D341Med (cell line): ENCODE results near the gene PPL.
"Not testable (repeated sequence)": the region's sequence is repeated elsewhere in the genome, so short reads cannot be mapped to it uniquely, and the experiment has no call there.

Experiments
- DNase-seq: peaks from one replicate; pipeline ENCODE4 v3.0.0; 2012; ENCODE audit warnings: low spot score

Gene PPL

DNA sequence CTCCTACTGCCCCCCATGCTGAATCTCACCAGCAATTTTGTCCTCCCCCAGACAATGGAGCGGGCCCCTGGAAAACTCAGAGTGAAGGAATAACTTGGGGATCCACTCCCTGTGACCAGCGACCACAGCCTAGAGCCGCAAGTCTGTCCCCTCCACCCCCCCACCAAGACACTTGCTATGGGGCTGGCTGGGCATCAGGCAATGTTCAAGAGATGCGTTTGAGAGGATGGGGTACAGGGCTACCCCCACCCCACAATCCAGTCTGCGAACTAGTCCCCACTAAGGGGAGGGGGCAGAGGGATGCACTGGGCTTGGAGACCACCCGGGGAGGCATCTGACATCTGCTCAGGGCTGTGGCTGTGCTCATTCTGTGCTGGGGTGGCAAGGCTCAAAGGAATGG lies 2.4 kb downstream of the PPL start:
- no peak for DNase-seq

DNA sequence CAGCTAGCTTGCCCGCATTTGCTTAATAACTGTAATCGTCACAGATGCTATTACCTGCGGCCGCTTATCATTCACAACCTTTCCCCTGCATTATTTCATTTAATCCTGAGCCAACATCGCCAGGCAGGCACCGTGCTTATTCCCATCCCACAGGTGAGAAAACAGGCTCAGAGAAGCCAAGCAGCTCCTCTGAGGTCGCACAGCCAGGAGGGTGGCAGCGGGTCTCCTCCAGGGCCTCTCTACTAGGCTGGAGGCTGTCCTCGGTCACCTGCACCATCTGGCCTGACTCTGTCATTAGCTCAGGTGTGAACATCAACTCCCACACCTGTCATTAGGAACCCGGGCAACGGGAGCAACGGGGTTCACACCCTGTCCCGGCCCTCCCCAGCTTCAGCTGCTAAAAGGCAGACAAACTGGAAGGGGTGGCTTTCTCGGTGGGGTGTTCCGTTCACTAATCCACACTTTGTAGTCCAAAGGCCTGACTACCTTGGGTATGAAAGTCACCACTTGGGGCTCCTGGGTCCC lies 3.0 kb downstream of the PPL start:
- DNase-seq = no peak

DNA sequence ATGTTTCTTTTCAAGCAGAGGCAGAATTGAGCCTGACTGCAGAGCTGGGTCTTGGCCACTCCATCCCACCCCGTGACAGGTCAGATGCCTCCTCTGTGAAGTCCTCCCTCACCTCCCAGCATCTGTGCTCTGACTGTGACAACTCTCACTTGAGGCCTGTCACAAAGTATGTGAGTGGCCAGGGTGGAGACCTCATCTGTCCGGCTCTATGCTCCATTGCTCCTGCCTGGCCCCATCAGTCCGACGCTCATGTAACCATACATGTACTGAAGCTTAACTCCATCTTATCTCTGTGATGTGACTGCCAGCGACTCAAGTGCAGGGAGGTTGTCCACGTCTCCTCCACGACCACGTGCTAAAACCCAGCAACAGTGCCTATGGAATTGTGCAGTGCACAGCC lies 3.5 kb downstream of the PPL start:
- DNase-seq = no peak

DNA sequence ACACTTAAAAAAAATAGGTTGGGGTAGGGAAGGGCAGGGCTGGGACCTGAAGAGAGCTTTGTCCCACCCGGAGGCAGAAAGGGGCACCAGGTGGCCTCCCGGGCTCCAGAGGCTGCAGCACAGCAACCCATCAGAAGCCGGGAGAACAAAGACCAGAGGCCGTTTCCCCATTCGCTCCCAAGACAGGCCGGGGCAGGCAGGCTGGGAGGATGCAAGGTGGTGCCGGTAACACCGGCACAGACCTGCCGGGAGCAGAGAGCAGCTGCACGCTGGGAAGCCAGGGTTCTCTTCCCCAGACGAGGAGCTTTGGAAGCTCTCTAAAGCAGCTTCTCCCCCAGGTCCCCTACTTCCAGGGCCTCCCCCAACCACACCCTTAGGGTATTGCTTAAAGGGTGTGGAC lies 5.6 kb downstream of the PPL start:
- DNase-seq = no peak

DNA sequence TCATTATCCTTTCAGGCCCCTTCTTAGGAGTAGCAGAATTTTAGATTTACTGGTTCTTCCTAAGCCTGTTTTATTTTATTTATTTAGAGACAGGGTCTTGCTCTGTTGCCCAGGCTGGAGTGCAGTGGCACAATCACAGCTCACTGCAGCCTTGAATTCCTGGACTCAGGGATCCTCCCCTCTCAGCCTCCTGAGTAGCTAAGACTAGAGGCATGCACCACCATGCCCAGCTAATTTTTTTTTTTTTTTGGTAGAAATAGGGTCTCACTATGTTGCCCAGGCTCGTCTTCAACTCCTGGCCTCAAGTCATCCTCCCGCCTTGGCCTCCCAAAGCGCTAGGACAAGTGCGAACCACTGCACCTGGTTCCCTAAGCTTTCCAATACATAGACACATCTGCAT lies 7.3 kb downstream of the PPL start:
- DNase-seq = not testable (repeated sequence)

DNA sequence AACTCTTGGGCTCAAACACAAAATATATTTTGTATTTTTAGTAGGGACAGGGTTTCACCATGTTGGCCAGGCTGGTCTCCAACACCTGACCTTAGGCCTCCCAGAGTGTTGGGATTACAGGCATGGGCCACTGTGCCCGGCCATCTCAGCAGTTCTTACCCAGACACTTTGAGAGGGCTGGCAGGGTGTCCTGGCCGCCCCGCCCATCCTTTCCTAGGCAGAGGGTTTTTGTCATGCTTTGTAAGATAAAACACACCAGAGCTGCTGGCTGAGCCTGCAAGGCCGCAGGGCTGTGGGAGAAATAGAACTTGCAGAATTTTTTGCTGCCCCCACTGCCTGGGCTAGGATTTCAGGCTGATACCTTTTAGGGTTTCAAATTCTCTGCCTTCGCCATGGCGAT lies 8.7 kb downstream of the PPL start:
- no peak for DNase-seq

DNA sequence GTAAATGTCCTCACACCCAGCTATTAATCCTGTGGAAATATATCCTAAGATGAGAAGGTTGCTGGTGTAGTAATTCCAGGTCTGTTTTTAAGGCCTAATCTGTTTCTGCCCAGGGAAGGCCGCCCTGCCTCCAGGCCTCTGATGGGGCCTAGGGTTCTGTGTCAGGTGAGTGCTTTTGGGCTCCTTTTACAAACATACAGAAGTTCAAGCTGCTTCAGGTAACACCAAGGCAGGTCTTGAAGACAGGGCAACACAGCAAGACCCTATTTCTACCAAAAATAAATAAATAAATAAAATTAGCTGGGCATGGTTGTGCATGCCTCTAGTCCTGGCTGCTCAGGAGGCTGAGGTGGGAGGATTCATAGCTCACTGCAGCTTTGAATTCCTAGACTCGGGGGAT lies 9.3 kb downstream of the PPL start:
- DNase-seq = no peak

DNA sequence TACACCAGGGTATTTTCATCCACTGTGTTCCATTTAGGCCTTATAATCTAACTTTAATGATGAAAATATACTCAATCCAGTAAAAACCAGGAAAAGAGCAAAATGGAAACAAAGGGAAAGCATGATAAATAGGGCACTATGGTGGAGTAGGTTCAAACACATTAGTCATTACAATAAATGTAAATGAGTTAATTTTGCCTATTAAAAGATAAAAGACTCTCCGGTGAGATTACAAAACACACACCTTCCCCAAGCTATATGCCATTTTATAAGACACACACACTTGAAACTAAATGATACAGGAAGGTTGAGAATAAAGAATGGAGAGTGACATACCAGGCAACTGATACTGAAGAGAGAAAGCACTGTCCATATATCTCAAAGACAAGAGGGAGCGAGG lies 10.0 kb downstream of the PPL start:
- no peak for DNase-seq

DNA sequence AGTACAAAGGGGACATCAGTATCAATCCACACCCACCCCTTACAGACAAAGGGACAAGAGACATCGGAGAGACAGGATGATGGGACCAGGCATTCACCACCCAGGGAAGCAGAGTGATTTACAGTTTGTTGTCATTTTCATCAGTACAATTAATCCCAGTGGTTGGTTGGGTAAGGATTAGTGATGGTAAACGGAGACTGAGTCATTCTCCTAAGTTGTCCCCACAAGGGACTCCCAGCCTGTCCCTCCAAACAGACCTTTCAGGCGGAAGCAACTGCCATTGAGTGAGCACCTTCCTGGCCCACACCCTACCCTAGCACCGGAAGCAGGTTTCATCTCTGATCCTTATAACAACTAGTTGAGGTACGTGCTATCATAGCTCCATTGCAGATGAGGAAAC lies 11.2 kb downstream of the PPL start:
- DNase-seq = no peak

DNA sequence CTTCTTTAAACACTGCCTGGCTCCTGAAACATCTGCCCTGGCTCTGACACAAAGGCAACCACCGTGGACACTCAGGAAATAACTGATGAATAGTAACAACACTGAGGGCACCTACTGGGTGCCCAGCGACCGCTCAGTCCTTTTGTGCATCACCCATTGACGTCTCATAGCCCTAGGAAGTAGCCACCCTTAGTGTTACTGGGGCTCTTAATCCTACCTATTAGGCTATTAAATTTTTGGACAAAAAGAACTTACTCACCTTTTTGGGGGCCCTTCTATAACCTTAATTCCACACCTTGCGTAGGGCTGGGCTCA lies 11.7 kb downstream of the PPL start:
- no peak for DNase-seq

DNA sequence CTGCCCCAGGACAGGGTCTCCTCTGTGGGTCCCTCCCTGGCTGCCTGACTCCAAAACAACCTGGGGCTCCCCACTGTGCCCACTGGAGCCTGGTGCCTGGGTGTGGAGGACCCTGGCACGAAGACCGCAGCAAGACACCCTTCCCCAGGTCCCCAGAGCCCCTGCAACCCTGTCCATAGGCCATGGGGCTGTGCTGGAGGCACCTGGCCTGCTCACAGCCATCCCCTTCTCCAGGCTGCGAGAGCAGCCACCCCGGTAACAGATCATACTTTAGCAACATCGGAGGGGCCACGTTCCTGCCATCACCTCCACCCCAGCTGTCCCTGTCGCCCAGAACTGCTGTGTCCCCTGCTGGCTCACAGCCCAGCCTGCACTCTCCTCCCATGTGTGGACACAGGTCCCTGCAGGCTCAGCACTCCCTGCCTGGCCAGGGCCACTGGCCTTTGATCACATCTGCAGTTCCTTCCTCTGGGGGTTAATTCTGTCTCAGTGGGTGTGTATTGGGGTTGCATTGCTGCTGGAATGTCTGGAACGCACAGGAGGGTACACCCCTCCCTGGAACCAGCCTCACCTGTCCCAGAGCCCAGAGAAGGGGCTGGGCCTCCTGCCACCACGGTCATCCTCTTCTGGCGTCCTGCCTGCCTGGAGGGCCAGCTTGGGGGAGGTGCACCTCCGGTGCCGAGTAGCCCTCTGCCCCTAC lies 12.2 kb downstream of the PPL start:
- no peak for DNase-seq

DNA sequence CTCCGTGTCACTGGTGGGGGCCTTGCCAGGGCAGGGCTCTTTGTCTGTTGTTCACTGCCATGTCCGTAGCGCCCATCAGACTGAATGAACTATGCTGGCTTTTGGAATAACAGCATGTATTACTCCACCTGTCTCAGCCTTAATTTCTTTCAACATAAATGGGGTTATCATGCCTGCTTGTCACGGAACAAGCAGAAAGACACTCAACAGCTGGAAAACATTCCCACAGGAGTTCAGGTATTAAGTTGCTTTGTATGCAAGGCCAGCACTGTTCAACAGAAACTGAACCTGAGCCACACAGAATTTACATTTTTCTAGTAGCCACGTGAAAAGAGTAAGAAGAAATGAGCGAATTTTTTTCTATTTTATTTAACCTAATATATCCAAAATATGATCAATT lies 13.1 kb downstream of the PPL start:
- no peak for DNase-seq

DNA sequence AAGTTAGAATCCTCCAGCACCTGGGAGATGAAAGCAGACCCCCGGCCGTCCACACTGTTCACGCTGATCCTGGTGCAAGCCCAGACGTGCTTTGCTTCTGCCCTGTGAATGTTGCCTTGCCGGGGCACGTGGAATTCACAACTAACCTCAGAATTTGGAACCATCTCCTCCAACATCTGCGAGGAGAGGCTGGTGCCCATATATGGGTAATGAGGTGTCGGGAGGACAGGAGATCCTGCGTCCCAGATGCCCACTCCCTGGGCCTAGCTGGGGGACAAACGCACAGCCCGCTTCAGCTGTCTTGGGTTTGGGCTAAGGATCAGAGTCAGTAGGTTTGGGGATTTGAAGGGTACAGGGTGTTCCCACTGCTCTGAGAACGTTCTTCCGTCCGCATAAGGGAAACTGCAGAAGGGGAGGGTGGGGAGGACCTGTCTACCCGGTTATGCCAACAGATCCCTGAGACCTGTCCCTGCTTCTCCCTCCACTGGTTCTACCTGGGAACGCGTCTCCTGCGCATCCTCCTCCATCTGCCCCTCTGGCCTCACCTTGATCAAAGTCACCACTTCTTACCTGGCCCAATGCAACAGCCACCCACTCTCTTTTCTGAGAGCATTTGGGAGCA lies 14.1 kb downstream of the PPL start:
- DNase-seq = no peak

DNA sequence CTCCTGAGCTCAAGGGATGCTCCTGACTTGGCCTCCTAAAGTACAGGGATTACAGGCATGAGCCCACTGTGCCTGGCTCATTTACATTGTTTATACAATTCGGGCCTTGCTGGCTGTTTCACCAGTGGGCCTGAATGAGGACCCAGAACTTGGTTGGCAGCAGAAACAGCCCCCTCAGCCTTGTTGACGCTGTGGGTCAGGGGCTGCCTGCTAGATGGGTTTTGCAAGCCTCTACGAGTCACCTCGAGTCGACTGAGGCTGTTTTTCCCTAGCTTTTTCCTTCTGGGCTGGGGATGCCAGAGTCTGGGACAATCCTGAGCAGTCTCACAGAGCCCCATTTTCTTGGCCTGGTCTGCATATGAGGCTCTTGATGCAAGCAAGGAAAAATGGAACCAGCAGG lies 16.1 kb downstream of the PPL start:
- peak; percentile 9 for DNase-seq

DNA sequence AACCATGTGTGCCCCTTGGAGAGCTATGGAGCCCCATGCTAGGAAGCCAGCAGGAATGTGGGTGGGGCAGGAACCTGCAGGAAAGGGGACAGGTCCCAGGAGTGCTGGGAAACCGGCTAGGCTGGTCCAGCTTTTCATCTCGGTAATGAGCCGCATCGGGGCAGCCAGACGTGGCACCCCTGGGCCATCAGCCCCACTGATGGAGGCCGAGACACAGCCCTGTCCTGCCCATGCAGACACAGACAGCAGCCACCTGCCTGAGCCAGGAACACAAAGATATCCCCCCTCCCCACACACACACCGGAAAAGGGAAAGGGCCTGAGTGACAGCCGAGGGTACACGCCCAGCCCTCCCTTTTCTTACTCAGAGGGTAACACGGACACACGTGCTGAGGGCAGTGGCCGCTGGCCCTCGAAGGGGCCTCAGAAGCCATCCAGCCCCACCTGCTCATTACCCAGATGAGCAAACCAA lies 18.1 kb downstream of the PPL start:
- DNase-seq = peak; percentile 34

DNA sequence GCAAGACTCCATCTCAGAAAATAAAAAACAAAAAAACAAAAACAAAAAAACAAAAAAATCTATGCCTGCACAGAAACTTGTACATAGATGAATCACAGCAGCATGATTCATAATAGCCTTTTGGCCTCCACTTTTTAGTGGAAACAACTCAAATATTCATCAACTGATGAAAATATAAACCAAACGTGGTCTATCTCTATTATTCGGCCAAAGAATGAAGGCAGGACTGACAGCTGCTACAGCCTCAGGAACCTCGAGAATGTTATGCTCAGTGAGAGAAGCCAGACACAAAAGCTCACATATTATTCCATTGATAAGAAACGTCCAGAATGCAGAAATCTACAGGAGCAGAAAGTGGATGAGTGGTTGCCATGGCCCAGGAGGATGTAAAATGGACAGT lies 19.8 kb downstream of the PPL start:
- no peak for DNase-seq

DNA sequence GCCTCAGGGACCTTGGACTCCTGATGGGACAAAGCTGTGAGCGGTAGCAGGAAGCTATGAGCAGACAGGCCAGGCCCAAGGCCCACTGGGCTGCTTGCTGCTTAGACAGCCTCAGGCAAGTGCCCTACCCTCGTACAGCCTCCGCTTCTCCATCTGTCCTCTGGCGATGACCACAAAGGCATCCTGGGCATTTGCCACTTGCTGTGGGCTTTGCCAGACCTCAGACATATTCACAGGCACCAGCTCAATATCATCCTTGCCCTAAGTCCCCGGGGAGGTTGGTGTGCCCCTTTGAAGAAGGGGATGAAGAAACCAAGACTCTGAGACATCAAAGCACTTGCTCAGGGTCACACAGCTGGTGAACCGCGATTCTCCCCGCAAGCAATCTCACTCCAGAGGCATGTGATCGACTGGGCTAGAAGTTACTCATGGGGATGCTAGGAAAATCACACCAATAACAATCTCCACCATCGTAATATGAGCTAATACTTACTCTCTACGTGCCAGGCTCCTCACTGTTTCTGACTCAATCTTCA lies 21.7 kb downstream of the PPL start:
- DNase-seq = no peak

DNA sequence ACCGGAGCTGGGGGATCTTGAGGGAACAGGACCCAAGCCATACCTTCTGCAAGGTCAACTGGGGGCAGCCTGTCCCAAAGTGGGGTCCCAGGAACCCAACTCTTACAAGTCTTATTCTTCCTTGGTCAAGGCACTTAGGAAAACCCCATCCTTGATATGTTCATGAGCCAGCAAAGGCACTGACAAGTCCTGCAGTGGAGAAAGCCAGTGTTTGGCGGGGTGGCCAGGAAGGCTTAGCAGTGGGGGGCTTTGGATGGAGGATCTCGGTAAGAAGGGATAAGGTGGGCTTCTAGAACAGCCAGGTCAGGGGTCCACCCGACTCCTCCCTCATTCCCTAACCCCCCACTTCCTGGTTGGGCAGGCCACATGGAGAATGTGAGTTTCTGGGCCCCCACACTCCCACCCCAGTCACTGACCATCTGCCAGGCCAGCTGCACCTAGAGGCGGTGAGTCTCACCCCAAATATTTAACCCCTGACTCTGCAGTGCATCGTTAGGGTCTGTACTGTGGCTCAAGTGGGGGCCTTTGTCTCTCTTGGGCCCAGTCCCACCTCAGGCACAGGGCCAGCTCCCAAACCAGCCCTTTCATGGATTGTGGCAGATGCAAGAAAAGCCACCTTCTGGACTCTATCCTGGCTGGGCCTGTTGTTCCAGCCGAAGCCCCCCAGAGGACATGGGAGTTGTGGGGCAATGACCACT lies 22.3 kb downstream of the PPL start:
- no peak for DNase-seq

DNA sequence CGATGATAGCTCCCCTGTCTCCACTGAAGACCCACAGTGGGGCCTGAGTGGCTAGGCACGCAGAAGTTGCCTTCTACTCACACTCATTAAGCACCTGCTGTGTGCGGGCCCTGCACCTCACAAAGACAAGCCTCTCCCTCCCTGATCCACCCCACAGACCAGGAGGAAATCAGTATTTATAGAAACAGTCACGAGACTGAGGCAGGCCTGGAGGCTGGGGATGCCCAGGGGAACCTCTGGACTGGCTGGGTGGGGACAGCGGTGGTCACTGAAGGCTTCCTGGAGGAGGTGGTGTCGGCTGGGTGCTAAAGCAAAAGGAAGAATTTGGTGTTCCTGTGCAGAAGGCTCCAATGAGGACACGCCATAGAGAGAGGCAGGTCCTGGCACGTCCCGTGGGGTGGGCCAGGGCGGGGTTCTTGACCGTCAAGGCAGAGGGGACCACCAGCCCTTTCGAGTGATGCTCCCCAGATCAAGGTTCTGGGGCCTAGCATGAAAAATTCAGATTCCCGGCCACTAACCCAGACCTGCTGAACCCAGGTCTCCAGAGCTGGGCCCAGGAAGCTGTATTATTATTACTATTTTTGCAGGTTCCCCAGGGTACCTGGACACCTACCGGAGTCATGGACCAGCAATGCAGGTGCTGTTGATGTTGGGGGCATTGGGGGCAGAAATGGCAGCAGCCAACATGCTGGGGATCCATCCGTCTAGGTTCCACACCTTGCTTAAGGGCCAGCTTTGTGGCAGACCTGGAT lies 23.0 kb downstream of the PPL start:
- no peak for DNase-seq

DNA sequence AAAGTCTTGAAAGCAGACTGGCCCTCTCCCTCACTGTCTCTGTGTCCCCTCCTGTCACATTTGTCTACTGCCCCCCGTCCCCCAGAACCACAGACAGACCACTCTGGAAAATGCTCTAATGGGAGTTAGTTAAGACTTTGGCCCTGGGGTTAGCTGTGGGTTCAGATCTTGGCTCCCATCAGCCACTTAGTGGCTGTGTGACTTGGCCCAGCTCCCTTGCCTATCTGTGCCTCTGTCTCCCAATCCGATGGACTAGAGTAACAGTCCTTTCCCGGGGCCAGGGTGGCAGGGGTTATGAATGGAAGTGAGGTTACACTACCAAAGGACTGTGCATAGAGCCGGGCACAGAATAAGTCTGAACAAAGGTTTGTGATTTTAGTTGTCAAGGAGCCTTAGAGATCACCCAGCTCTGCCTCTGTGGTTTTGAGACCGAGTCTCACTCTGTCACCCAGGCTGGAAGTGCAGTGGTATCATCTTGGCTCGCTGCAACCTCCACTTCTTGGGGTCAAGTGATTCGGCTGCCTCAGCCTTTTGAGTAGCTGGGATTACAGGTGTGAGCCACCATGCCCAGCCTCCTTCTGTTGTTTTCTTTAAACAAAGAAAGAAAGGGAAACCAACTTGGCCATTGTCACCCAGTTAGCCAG lies 23.7 kb downstream of the PPL start:
- DNase-seq = no peak

DNA sequence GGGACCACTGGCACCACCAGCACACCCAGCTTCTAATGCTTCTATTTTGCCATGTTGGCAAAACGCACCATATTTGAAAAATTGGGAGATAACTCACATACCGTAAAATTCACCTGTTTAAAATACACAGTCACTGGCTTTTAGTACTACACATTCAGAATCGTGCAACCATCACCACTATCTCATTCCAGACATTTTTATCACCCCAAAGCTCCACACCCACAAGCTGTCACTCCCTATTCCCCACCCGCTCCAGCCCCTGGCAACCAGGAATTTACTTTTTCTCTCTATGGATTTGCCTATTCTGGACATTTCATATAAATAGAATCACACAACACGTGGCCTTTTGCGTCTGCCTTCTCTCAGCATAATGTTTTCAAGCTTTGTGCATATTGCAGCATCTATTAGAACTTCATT lies 25.0 kb downstream of the PPL start:
- DNase-seq = no peak

DNA sequence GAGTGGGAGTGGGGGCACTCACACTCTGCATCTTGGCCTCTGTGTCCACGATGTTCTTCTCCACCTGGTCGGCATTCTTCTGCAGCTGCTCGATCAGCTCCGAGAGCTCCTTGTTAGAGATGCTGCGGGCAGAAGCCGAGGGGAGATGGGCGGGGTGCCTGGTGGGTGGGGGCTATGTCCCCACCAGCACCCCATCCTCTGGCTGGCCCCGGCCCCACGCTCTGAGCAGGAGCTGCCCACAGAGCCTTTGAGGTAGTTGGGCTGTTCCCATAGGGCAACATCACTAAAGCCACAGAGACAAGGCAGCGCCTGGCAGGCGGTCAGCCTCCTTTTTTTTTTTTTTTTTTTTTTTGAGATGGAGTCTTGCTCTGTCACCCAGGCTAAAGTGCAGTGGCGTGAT lies 26.1 kb downstream of the PPL start:
- no peak for DNase-seq
